Bronchial epithelial cell (primary cell): ENCODE results near the gene URB1. TPM values are rescaled to one million over a fixed set of nuclear protein-coding genes. Genes with fewer than 3 reads are reported as not detected.
"Not testable (repeated sequence)": the region's sequence is repeated elsewhere in the genome, so short reads cannot be mapped to it uniquely, and the experiment has no call there.

Experiments used
- DNase-seq: peaks from one replicate; pipeline ENCODE4 v3.0.0-alpha.2; 2010; ENCODE audit warnings: low read depth
- FAIRE-seq: peaks from 2 replicates; lab custom pipeline; 2011; peaks lifted over from hg19 to GRCh38; lab: Jason Lieb, UNC
- H3K27me3 ChIP-seq: 2 replicates; pipeline ENCODE4 v1.5.1; 2011; ENCODE audit warnings: low read length; ENCODE audit not compliant: control insufficient read depth, insufficient read depth
- H3K36me3 ChIP-seq: 2 replicates; pipeline ENCODE4 v1.5.1; 2011; ENCODE audit warnings: low read length; ENCODE audit not compliant: control insufficient read depth, insufficient read depth
- H3K4me3 ChIP-seq: 2 replicates; pipeline ENCODE4 v1.5.1; 2011; ENCODE audit warnings: mild to moderate bottlenecking, low read depth, low read length, control low read depth
- total RNA-seq: library from RNA; depleted of rRNA; stranded (reverse); fragments of >200 nt; gene quantifications from 2 replicates; pipeline ENCODE4 v1.2.1, GENCODE V29; 2014
- TF ChIP-seq, protein P1 (sequence below): IDR thresholded peaks from 2 replicates; pipeline ENCODE4 v1.5.1; 2011; ENCODE audit warnings: mild to moderate bottlenecking, moderate library complexity, low read length, control low read depth, inconsistent platforms; ENCODE audit not compliant: insufficient read depth, severe bottlenecking

URB1 gene
- total RNA-seq, 1 donor from 2014 or later = 22.4 TPM

DNA sequence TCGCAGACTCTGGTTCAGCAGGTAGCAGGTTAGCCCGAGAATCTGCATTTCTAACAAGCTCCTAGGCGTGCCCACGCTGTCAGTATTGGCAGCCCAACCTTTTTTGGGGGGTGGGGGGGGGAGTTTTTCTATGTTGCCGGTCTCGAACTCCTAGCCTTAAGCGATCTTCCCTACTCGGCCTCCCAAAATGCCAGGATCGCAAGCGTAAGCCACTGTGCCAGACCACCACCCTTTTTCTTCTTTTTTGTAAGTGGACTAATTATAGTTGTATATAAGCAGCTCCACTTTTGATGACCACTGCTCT, 113.5 kb downstream of the URB1 start:
- DNase-seq (no peak), FAIRE-seq (no peak)
- H3K27me3 ChIP-seq = no peaks in the 10 kb centered on the region
- TF ChIP-seq, protein P1, sequence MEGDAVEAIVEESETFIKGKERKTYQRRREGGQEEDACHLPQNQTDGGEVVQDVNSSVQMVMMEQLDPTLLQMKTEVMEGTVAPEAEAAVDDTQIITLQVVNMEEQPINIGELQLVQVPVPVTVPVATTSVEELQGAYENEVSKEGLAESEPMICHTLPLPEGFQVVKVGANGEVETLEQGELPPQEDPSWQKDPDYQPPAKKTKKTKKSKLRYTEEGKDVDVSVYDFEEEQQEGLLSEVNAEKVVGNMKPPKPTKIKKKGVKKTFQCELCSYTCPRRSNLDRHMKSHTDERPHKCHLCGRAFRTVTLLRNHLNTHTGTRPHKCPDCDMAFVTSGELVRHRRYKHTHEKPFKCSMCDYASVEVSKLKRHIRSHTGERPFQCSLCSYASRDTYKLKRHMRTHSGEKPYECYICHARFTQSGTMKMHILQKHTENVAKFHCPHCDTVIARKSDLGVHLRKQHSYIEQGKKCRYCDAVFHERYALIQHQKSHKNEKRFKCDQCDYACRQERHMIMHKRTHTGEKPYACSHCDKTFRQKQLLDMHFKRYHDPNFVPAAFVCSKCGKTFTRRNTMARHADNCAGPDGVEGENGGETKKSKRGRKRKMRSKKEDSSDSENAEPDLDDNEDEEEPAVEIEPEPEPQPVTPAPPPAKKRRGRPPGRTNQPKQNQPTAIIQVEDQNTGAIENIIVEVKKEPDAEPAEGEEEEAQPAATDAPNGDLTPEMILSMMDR = no peak
- peak overlapping the region; percentile 72 for H3K4me3 ChIP-seq
- peaks cover 2% of the 10 kb centered on the region for H3K36me3 ChIP-seq

DNA sequence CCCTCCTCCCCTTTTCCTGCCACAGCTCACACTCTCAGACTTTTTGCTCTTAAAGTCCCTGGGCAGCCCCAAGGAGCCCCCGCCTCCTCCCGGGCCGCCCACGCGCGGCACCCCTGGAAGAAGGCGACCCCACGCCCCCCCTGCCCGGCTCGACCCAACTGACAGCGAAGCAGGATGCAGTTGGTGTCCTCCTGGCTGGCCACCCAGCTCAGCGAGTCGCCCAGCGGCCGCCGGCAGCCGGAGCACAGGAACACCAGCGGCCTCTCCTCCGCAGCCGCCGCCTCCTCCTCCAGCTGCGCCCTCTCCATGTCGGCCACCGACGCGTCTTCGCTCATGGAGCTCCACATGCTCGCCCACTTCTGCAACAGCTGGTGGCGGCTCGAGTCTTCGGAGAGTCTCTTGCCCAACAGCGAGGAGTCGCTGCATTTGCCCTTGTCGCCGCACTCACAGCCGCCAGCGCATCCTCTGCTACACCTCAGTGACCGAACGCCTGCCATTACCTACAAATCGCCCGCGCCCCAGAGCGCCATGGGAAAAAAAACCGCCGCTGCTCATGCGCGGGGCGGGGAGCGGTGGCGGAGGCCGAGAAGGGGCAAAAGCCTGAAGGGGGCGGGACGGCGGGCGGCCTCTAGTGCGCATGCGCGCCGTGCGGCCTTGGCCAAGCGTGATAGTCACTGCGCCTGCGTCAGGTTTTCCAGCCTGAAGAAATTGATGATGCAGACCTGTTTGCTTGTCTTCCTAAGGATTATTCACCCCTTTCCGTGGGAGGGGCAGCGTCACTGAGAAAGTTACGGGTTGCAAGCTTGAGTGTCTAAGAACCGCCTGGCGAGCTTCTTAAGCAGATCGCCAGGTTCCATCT, 114.1 kb downstream of the URB1 start, which contains the start of gene MIS18A:
TSS of gene MIS18A (minus strand) at position 532 of the 859 bp plus-strand sequence. CDS start at position 497, 35 bp downstream.
- FAIRE-seq = peak; percentile 23
- H3K4me3 ChIP-seq = peak within 1 kb of the TSS; percentile 72
- DNase-seq = peak; percentile 98
- TF ChIP-seq, protein P1 = peak; percentile 9
- peaks cover 2% of the 10 kb centered on the region for H3K36me3 ChIP-seq
- H3K27me3 ChIP-seq = no peaks in the 10 kb centered on the region

DNA sequence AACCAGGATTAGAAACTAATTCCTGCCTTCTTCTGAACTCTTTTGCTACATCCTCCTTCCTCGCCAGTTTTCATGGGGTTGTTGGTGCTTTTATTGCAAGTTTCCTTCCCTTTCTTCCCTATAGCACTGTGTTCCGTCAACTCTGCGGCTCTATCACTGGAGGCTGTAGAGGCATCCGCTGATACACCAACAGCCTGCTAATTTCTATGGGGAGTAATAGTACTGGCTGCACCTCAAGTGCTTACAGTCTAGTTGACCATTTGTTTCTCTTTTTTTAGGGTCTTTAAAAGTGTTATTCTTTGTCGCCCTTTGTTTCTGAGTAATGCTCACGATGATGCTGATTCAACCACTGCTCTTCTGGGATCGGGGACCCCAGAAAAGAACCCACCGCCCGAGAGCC, 114.7 kb downstream of the URB1 start:
- peak overlapping the region; percentile 72 for H3K4me3 ChIP-seq
- TF ChIP-seq, protein P1 = no peak
- DNase-seq (peak; percentile 8), FAIRE-seq (no peak)
- no peaks in the 10 kb centered on the region for H3K27me3 ChIP-seq
- no peaks in the 10 kb centered on the region for H3K36me3 ChIP-seq

DNA sequence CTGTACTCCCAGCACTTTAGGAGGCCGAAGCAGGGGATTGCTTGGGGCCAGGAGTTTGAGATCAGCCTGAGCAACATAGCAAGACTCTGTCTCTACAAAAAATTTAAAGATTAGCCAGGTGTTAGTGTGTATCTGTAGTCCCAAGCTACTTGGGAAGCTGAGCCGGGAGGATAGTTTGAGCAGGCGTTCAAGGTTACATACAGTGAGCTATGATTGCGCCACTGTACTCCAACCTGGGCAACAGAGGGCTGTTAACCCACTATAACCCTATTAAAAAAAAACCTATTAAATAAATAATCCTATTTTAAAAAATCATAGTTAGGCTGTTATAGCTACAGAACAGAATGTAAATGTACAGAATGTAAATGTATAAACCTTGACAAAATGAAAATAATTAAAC, 116.1 kb downstream of the URB1 start:
- TF ChIP-seq, protein P1 = no peak
- FAIRE-seq (no peak), DNase-seq (no peak)
- H3K27me3 ChIP-seq = no peaks in the 10 kb centered on the region
- no peak overlapping the region for H3K4me3 ChIP-seq
- H3K36me3 ChIP-seq = no peaks in the 10 kb centered on the region

DNA sequence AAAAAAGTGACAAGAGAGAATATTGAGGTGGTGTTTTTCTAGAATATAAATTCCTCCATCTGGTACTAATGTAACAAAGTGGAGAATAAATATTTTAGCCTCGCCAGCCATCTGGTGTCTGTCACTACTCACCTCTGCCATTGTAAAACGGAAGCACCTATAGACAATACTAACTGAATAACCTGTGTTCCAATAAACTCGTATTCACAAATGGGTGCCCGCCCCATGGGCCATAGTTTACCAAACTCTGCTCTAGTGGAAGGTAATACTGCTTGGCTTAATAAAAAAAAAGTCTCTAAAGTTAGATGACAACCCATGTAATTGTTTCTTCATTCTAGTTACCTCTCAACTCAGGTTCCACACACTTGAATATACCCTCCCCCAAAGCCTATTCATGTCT, 122.1 kb downstream of the URB1 start:
- DNase-seq = no peak
- FAIRE-seq = no peak
- Histone ChIP-seq H3K27me3 (no peaks in the 10 kb centered on the region), H3K36me3 (peaks cover 3% of the 10 kb centered on the region), H3K4me3 (no peak overlapping the region)
- TF ChIP-seq, protein P1 = no peak

DNA sequence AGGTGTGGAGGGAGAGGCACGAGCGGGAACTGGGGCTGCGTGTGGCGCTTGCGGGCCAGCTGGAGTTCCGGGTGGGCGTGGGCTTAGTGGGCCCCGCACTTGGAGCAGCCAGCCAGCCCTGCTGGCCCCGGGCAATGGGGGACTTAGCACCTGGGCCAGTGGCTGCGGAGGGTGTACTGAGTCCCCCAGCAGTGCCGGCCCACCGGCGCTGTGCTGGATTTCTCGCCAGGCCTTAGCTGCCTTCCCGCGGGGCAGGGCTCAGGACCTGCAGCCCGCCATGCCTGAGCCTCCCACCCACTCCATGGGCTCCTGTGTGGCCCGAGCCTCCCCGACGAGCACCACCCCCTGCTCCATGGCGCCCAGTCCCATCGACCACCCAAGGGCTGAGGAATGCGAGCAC, 127.5 kb downstream of the URB1 start:
- not testable (repeated sequence) for H3K36me3 ChIP-seq, FAIRE-seq, DNase-seq

More for the DNA sequence above, 127.5 kb downstream of the URB1 start:
- not testable (repeated sequence) for H3K27me3 ChIP-seq, H3K4me3 ChIP-seq
